GM18951 (cell line): Measurements from ENCODE around the gene ZNFX1.
"Not testable (repeated sequence)": the region's sequence is repeated elsewhere in the genome, so short reads cannot be mapped to it uniquely, and the experiment has no call there.

Source experiments
- POLR2A ChIP-seq: IDR thresholded peaks from 4 replicates; pipeline ENCODE4 v1.6.1; 2011; ENCODE audit warnings: mild to moderate bottlenecking; ENCODE audit not compliant: insufficient read length, insufficient read depth; ENCODE audit errors: extremely low read depth
- in situ Hi-C: fragments of 300-500 bp; cut with MboI; formaldehyde crosslinking; loops from one replicate; pipeline ENCODE4 v1.12.0; 2022; ENCODE audit warnings: low sequenced_read_pairs, mixed read lengths, inconsistent platforms; ENCODE audit not compliant: unreplicated experiment

ZNFX1 gene

DNA sequence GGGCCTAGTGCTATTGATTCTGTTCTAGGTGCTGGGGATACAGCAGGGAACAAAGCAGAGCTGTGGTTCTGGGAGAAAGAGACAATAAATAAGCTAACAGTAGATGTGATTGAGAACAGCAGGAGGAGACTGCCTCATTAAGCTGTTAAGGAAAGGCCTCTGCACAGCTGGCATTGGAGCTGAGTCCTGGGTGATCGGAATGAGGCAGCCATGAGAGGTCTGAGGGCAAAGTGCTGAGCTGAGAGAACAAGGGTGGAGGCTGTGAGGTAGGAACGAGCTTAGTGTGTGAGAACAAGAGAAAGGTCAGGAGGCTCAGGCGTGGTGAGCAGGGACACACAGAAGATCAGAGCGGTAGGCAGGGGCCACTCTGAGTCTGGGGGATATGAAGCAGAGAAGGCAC is 40.3 kb downstream of the ZNFX1 start:
- TF ChIP-seq POLR2A, result no peak
- in situ Hi-C loops, result no loop called here

DNA sequence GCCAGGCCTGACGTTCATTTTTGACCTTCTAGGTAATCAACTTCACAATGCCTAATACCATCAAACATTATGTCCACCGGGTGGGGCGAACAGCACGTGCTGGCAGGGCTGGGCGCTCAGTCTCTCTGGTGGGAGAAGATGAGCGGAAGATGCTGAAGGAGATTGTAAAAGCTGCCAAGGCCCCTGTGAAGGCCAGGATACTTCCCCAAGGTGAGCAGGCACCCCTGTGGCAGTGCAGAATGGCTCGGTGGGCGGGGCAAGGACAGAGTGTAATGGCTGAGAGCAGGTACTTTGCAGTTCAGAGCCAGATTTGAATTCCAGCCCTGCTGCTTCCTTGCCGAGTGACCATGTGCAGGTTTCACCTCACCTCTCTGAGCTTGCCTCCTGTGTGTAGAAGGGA is 41.6 kb downstream of the ZNFX1 start:
- in situ Hi-C loops, result no loop called here

DNA sequence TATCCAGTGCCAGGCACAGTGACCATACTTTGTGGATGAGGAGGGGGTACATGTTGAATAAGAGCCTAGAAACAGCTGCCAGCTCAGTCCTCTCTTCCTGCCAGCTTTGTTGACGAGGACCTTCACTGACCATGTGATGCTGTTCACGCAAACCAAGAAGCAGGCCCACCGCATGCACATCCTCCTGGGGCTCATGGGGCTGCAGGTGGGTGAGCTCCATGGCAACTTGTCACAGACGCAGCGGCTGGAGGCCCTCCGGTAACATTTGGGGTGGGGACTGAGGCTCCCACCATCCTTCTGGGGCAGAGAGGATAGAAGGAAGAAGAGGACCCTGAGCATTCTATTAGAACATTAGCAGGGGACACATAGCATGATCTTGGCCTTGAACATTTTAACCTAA is 43.0 kb downstream of the ZNFX1 start:
- in situ Hi-C loops, result no loop called here
- no peak for TF ChIP-seq POLR2A

More for the DNA sequence above, 41.6 kb downstream of the ZNFX1 start:
- TF ChIP-seq POLR2A, result no peak

DNA sequence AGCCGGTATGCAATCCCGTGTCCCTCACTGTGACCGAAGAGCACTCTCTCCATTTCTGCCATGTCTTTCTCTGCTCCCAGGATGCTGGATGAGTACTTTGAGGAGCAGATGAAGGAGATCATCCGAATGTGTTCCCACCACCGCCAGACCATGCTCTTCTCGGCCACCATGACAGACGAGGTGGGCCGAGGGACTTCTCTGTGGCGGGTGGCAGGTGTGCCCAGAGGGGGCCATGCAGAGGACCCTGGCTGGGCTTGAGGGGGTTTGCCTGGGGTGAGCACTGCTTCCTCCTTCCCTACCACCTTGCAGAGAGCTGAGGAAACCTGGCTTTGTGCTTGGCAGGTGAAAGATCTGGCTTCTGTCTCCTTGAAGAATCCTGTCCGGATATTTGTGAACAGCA is 44.6 kb downstream of the ZNFX1 start:
- in situ Hi-C loops, result no loop called here
- TF ChIP-seq POLR2A, result no peak

DNA sequence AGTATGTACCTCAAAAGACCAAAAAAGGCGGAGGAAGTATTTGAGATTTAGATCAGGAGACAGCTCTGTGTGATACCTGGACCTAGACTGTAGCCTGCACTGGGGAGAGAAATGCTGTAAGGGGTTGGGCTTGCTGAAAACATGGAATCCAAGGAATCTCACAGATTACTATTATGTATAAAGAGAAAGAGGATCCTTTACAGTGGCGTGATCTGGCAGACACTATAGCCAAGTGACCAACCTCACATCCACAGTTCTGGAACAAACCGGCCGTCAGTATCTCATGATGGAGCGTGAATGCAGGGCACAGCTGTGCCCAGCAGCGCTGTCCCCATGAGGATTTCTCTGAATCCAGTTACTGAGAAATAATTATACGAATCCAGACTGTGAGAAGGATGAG is 46.4 kb downstream of the ZNFX1 start:
- TF ChIP-seq POLR2A, result no peak
- in situ Hi-C loops, result no loop called here

- in situ Hi-C loops, result no loop called here
- TF ChIP-seq POLR2A, result no peak
These were observed 47.2 kb downstream of the ZNFX1 start for GRCh38 chr20:49230561-49231133.

GRCh38 chr20:49230021-49230420 is 47.8 kb downstream of the ZNFX1 start:
- in situ Hi-C loops, result no loop called here
- TF ChIP-seq POLR2A, result no peak

- TF ChIP-seq POLR2A, result no peak
- in situ Hi-C loops, result no loop called here
These were observed 48.5 kb downstream of the ZNFX1 start for GRCh38 chr20:49229381-49229780.

- in situ Hi-C loops, result no loop called here
These were observed 49.2 kb downstream of the ZNFX1 start for GRCh38 chr20:49228676-49229075.

GRCh38 chr20:49225896-49226295 is 52.0 kb downstream of the ZNFX1 start:
- in situ Hi-C loops, result no loop called here

More at GRCh38 chr20:49228676-49229075, 49.2 kb downstream of the ZNFX1 start:
- TF ChIP-seq POLR2A, result no peak

GRCh38 chr20:49219924-49220831 is 57.7 kb downstream of the ZNFX1 start:
- in situ Hi-C loops, result no loop called here
- TF ChIP-seq POLR2A, result no peak

More at GRCh38 chr20:49225896-49226295, 52.0 kb downstream of the ZNFX1 start:
- TF ChIP-seq POLR2A, result no peak

DNA sequence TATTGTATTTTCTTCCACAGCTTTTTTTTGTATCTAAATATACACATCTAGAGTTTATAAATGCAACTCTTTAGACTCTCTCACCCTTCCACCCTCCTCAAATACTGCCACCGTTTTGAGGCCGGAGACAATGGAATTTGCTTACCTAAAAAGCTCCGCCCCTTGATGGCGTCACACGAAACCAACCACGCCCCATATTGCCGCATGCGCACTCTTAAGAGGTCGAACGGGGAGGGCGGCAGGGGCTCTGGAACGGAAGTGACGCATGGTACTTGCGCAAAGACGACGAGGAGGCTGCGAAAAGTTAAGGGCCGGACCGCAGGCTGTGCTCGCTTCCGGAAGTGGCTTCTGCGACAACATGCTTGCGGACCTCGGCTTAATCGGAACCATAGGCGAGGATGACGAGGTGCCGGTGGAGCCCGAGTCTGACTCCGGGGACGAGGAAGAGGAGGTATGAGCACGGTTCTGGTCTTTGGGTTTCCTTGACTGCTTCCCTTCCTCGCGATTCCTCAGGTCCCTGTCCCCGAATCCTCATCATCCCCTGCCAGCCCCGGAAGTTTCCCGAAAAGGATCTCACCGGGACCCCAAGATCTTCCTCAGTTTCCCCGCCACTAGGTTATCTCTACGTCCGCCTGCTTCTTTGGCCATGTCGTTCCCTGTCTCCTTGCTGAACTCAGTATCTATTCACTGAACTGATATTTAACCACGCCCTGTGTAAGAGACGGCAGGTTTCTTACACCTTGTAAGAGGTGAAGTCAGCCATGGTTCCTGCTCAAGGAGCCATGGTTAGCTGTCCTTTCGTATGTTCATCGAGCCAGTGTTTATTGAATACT is 58.5 kb downstream of the ZNFX1 start, which contains the start of gene DDX27:
Gene DDX27, plus strand, starts transcription at position 326 of the 833 bp plus-strand sequence. Its CDS starts 33 bp downstream, at position 359.
- in situ Hi-C loops, result no loop called here
- TF ChIP-seq POLR2A, result peak; percentile 87

DNA sequence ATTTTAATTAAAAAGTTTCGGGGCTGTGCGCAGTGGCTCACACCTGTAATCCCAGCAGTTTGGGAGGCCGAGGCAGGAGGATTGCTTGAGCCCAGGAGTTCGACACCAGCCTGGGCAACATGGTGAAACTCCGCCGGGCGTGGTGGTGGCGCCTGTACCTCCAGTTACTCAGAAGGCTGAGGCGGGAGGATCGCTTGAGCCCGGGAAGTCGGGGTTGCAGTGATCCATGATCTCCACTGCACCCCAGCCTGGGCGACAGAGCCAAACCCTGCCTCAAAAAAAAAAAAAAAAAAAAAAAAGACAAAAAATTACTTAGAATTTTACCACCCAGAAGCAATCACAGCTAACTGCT is 59.1 kb downstream of the ZNFX1 start:
- in situ Hi-C loops, result not testable (repeated sequence)
